ENCODE measurements around the gene MED23. TPM values are rescaled to one million over a fixed set of nuclear protein-coding genes. Genes with fewer than 3 reads are reported as not detected.

The MED23 gene
- total RNA-seq, 1 donor from 2014 or later: 29.5 TPM

DNA sequence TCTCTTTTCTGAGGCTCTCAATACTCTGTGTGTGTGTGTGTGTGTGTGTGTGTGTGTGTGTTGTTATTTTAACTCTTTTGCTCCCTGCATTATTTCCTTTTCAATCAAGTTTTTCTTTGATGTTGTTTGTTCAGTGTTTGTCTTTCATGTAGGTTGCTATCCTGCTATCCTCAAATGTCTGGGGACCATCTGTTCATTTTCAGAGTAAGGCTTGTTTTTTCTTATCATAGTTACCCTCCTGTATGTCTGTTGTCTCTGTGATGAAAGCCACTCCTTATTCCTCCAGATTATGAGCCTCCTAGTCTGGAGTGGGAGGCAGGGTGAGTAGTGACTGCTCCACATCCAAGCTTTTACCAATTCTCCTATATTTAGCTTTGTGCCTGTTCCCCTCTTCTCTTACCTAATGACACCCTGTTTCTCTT is 18.2 kb upstream of the MED23 start:
- Histone ChIP-seq H3K27ac (ENCODE audit: low read depth, low read length) (no peak overlapping the region), H3K4me2 (ENCODE audit: low read length) (no peak overlapping the region), H2AFZ (ENCODE audit: low read depth, low read length) (no peak overlapping the region), H3K4me3 (ENCODE audit: insufficient read depth, low read depth, low read length) (no peak overlapping the region), H4K20me1 (ENCODE audit: insufficient read depth, low read length) (no peaks in the 10 kb centered on the region), H3K36me3 (ENCODE audit: insufficient read depth, low read length) (no peaks in the 10 kb centered on the region), H3K79me2 (ENCODE audit: insufficient read depth, low read length) (no peaks in the 10 kb centered on the region), H3K27me3 (ENCODE audit: insufficient read depth, low read length) (peaks cover 12% of the 10 kb centered on the region), H3K9ac (ENCODE audit: low read length) (no peak overlapping the region), H3K9me3 (ENCODE audit: insufficient read depth, low read depth, low read length) (no peaks in the 10 kb centered on the region), H3K4me1 (ENCODE audit: insufficient read depth, low read length) (no peaks in the 10 kb centered on the region)
- no peaks in the 10 kb centered on the region for H3K36me3 Mint-ChIP-seq (ENCODE audit: low read depth, unreplicated experiment)
- FAIRE-seq (no peak), DNase-seq (ENCODE audit: low read depth) (no peak)
- H3K4me1 Mint-ChIP-seq (ENCODE audit: low read depth, unreplicated experiment): no peaks in the 10 kb centered on the region
- no peak overlapping the region for H3K27ac Mint-ChIP-seq (ENCODE audit: unreplicated experiment)
- TF ChIP-seq, protein P1, sequence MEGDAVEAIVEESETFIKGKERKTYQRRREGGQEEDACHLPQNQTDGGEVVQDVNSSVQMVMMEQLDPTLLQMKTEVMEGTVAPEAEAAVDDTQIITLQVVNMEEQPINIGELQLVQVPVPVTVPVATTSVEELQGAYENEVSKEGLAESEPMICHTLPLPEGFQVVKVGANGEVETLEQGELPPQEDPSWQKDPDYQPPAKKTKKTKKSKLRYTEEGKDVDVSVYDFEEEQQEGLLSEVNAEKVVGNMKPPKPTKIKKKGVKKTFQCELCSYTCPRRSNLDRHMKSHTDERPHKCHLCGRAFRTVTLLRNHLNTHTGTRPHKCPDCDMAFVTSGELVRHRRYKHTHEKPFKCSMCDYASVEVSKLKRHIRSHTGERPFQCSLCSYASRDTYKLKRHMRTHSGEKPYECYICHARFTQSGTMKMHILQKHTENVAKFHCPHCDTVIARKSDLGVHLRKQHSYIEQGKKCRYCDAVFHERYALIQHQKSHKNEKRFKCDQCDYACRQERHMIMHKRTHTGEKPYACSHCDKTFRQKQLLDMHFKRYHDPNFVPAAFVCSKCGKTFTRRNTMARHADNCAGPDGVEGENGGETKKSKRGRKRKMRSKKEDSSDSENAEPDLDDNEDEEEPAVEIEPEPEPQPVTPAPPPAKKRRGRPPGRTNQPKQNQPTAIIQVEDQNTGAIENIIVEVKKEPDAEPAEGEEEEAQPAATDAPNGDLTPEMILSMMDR (IDR thresholded peaks at IDR 0.05; ENCODE audit: insufficient read depth, low read depth, low read length): no peak
- TF ChIP-seq EZH2 (IDR thresholded peaks at IDR 0.05; ENCODE audit: insufficient read depth, low read length): no peak
- no peaks in the 10 kb centered on the region for H3K9me3 Mint-ChIP-seq (ENCODE audit: unreplicated experiment)
- H3K27me3 Mint-ChIP-seq (ENCODE audit: low read depth, unreplicated experiment): no peaks in the 10 kb centered on the region
- no peak overlapping the region for H3K4me3 Mint-ChIP-seq (ENCODE audit: unreplicated experiment)

GRCh38 chr6:131645846-131646245 is 17.8 kb upstream of the MED23 start:
- Histone ChIP-seq H3K27ac (ENCODE audit: low read depth, low read length) (no peak overlapping the region), H3K4me2 (ENCODE audit: low read length) (no peak overlapping the region), H4K20me1 (ENCODE audit: insufficient read depth, low read length) (no peaks in the 10 kb centered on the region), H3K4me3 (ENCODE audit: insufficient read depth, low read depth, low read length) (no peak overlapping the region), H3K4me1 (ENCODE audit: insufficient read depth, low read length) (no peaks in the 10 kb centered on the region), H2AFZ (ENCODE audit: low read depth, low read length) (no peak overlapping the region), H3K9ac (ENCODE audit: low read length) (no peak overlapping the region), H3K27me3 (ENCODE audit: insufficient read depth, low read length) (peaks cover 12% of the 10 kb centered on the region), H3K9me3 (ENCODE audit: insufficient read depth, low read depth, low read length) (no peaks in the 10 kb centered on the region), H3K36me3 (ENCODE audit: insufficient read depth, low read length) (no peaks in the 10 kb centered on the region), H3K79me2 (ENCODE audit: insufficient read depth, low read length) (no peaks in the 10 kb centered on the region)
- H3K4me1 Mint-ChIP-seq (ENCODE audit: low read depth, unreplicated experiment): no peaks in the 10 kb centered on the region
- TF ChIP-seq EZH2 (IDR thresholded peaks at IDR 0.05; ENCODE audit: insufficient read depth, low read length): no peak
- TF ChIP-seq, protein P1 (IDR thresholded peaks at IDR 0.05; ENCODE audit: insufficient read depth, low read depth, low read length): no peak
- H3K27me3 Mint-ChIP-seq (ENCODE audit: low read depth, unreplicated experiment): no peaks in the 10 kb centered on the region
- DNase-seq (ENCODE audit: low read depth) (no peak), FAIRE-seq (no peak)
- H3K4me3 Mint-ChIP-seq (ENCODE audit: unreplicated experiment): no peak overlapping the region
- H3K9me3 Mint-ChIP-seq (ENCODE audit: unreplicated experiment): no peaks in the 10 kb centered on the region
- H3K36me3 Mint-ChIP-seq (ENCODE audit: low read depth, unreplicated experiment): no peaks in the 10 kb centered on the region
- H3K27ac Mint-ChIP-seq (ENCODE audit: unreplicated experiment): no peak overlapping the region

DNA sequence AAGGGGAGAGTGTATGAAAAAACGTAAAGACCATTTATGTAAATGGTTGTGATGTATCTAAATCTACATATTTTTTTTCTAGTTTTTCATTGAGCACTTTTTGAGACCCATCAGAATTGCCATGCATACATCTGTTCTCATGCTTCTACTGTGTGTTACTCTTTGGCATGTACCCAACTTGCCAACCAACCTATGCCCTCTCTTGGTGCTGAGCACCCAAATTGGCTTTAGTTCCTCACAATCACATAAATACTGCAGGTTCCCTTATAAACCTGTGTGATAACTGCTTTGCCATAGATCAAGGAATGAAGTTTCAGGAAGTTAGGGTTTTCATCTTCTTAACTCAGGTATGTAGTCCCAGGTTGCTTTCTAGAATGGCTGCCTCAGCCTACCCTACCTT is 16.9 kb upstream of the MED23 start:
- Mint-ChIP-seq H3K36me3 (ENCODE audit: low read depth, unreplicated experiment) (no peaks in the 10 kb centered on the region), H3K4me3 (ENCODE audit: unreplicated experiment) (no peak overlapping the region), H3K4me1 (ENCODE audit: low read depth, unreplicated experiment) (no peaks in the 10 kb centered on the region), H3K9me3 (ENCODE audit: unreplicated experiment) (no peaks in the 10 kb centered on the region), H3K27ac (ENCODE audit: unreplicated experiment) (no peak overlapping the region), H3K27me3 (ENCODE audit: low read depth, unreplicated experiment) (no peaks in the 10 kb centered on the region)
- H3K36me3 ChIP-seq (ENCODE audit: insufficient read depth, low read length): no peaks in the 10 kb centered on the region
- DNase-seq (ENCODE audit: low read depth) (no peak), FAIRE-seq (no peak)
- H3K4me3 ChIP-seq (ENCODE audit: insufficient read depth, low read depth, low read length): no peak overlapping the region
- TF ChIP-seq, protein P1 (IDR thresholded peaks at IDR 0.05; ENCODE audit: insufficient read depth, low read depth, low read length): no peak
- TF ChIP-seq EZH2 (IDR thresholded peaks at IDR 0.05; ENCODE audit: insufficient read depth, low read length): no peak
- H3K9me3 ChIP-seq (ENCODE audit: insufficient read depth, low read depth, low read length): no peaks in the 10 kb centered on the region
- H3K9ac ChIP-seq (ENCODE audit: low read length): no peak overlapping the region
- no peaks in the 10 kb centered on the region for H3K79me2 ChIP-seq (ENCODE audit: insufficient read depth, low read length)
- H2AFZ ChIP-seq (ENCODE audit: low read depth, low read length): no peak overlapping the region
- peaks cover 12% of the 10 kb centered on the region for H3K27me3 ChIP-seq (ENCODE audit: insufficient read depth, low read length)
- H4K20me1 ChIP-seq (ENCODE audit: insufficient read depth, low read length): no peaks in the 10 kb centered on the region
- no peaks in the 10 kb centered on the region for H3K4me1 ChIP-seq (ENCODE audit: insufficient read depth, low read length)
- H3K4me2 ChIP-seq (ENCODE audit: low read length): no peak overlapping the region
- no peak overlapping the region for H3K27ac ChIP-seq (ENCODE audit: low read depth, low read length)

Measured in astrocyte (in vitro differentiated cells and primary cell).